HCT116 (cell line): Measurements from ENCODE around the gene ZNF48. TPM values are rescaled to one million over a fixed set of nuclear protein-coding genes. Genes with fewer than 3 reads are reported as not detected.
A peak's percentile ranks its signal among the peaks of the same experiment; 100 is the strongest.

Experiments used
- ATAC-seq: fragments of 200-7000 bp; cut with Tn5 transposase; 2 replicates; pipeline ENCODE4 v1.9.1; 2020; ENCODE audit warnings: mild to moderate bottlenecking, moderate library complexity
- BruUV-seq: library from RNA; stranded (reverse); fragments of 400-500 nt; replicated peaks from 2 replicates; lab custom pipeline; 2021; lab: Mats Ljungman, UMichigan
- CTCF ChIA-PET: fragments of 300-600 bp; sonication (Branson Sonifier 250); formaldehyde crosslinking; loops from one replicate; lab custom pipeline; 2021; ENCODE audit warnings: antibody characterized with exemption; lab: Charles Lee
- POLR2A ChIA-PET: fragments of 300-600, 350-600 bp; sonication (Branson Sonifier 250); formaldehyde crosslinking; loops from one replicate; lab custom pipeline; 2021; ENCODE audit warnings: antibody characterized with exemption; lab: Charles Lee
- RAD21 ChIA-PET, 2 experiments: fragments of 300-600 bp; sonication (Branson Sonifier 250); formaldehyde crosslinking; loops; one replicate each; lab custom pipeline; 2023; ENCODE audit warnings: low total read pairs in 2 of 2; ENCODE audit not compliant: uncharacterized antibody in 2 of 2, unreplicated experiment in 2 of 2, low non-redundant PET in 1 of 2; lab: Charles Lee
- DNase-seq: peaks from one replicate; pipeline ENCODE4 v3.0.0-alpha.2; 2010; ENCODE audit warnings: low read depth, low spot score
- H2AFZ ChIP-seq: fragments of 200-600 bp; shearing (Covaris generic), sonication (generic); 2 replicates; pipeline ENCODE4 v1.6.1; 2017; ENCODE audit warnings: low read depth, mixed run types, mixed read lengths, antibody characterized with exemption, low read length; ENCODE audit not compliant: poor library complexity, severe bottlenecking
- H3K27ac ChIP-seq: 2 replicates; pipeline ENCODE4 v1.5.1; 2012; ENCODE audit warnings: low read depth, low read length
- H3K27me3 ChIP-seq: fragments of 200-600 bp; sonication (generic); 2 replicates; pipeline ENCODE4 v1.6.1; 2016; ENCODE audit warnings: mixed run types, low read length, mixed read lengths; ENCODE audit not compliant: insufficient read depth
- H3K36me3 ChIP-seq, 2 experiments: fragments of 200-500 bp in 1 of 2; fragments of 200-600 bp in 1 of 2; sonication (Bioruptor generic) in 1 of 2; sonication (generic) in 1 of 2; 2 replicates each; pipeline versions ENCODE4 v1.5.1 to v1.6.1; 2014 to 2016; ENCODE audit warnings: low read length in 2 of 2, inconsistent platforms in 1 of 2, mixed read lengths in 1 of 2, mixed run types in 1 of 2; ENCODE audit not compliant: insufficient read depth in 2 of 2, control insufficient read depth in 1 of 2
- H3K4me1 ChIP-seq, 2 experiments: fragments of 200-600 bp in 1 of 2; sonication (generic) in 1 of 2; 2 replicates each; pipeline versions ENCODE4 v1.5.1 to v1.6.1; 2012 to 2017; ENCODE audit warnings: low read length in 2 of 2, inconsistent platforms in 1 of 2, mild to moderate bottlenecking in 1 of 2, mixed read lengths in 1 of 2, mixed run types in 1 of 2, moderate library complexity in 1 of 2; ENCODE audit not compliant: insufficient read depth in 2 of 2, control insufficient read depth in 1 of 2
- H3K4me2 ChIP-seq: fragments of 200-600 bp; sonication (generic); 2 replicates; pipeline ENCODE4 v1.6.1; 2017; ENCODE audit warnings: mixed run types, low read length, mixed read lengths
- H3K4me3 ChIP-seq, 2 experiments: fragments of 200-600 bp in 1 of 2; sonication (generic) in 1 of 2; replicated peaks in 1 of 2; 2 replicates each; pipeline ENCODE4 v1.5.1; 2011 to 2016; ENCODE audit warnings: low read length in 2 of 2, control low read depth in 1 of 2, low read depth in 1 of 2, mild to moderate bottlenecking in 1 of 2, mixed read lengths in 1 of 2, mixed run types in 1 of 2
- H3K79me2 ChIP-seq: fragments of 200-600 bp; sonication (generic); 2 replicates; pipeline ENCODE4 v1.6.1; 2017; ENCODE audit warnings: mild to moderate bottlenecking, mixed run types, low read length, moderate library complexity, mixed read lengths; ENCODE audit not compliant: insufficient read depth
- H3K9ac ChIP-seq: fragments of 200-600 bp; sonication (generic); 2 replicates; pipeline ENCODE4 v1.6.1; 2016; ENCODE audit warnings: low read length, mixed read lengths
- H3K9me2 ChIP-seq: fragments of 200-600 bp; sonication (generic), shearing (Covaris generic); 2 replicates; pipeline ENCODE4 v1.6.1; 2017; ENCODE audit warnings: mixed run types, mild to moderate bottlenecking, moderate library complexity; ENCODE audit not compliant: insufficient read depth
- H3K9me3 ChIP-seq, 2 experiments: fragments of 200-500 bp in 1 of 2; fragments of 200-600 bp in 1 of 2; sonication (Bioruptor generic) in 1 of 2; sonication (generic) in 1 of 2; 2 replicates each; pipeline ENCODE4 v1.6.1; 2014 to 2017; ENCODE audit warnings: low read length in 2 of 2, mixed read lengths in 2 of 2, inconsistent platforms in 1 of 2, low read depth in 1 of 2, mild to moderate bottlenecking in 1 of 2, mixed run types in 1 of 2, moderate library complexity in 1 of 2; ENCODE audit not compliant: control insufficient read depth in 1 of 2, insufficient read depth in 1 of 2
- H4K20me1 ChIP-seq: fragments of 200-600 bp; sonication (generic), shearing (Covaris generic); 2 replicates; pipeline ENCODE4 v1.6.1; 2017; ENCODE audit warnings: mixed run types, mild to moderate bottlenecking, moderate library complexity; ENCODE audit not compliant: insufficient read depth
- CTCF ChIP-seq, 3 experiments: fragments of 200-600 bp in 1 of 3; sonication (generic) in 1 of 3; IDR thresholded peaks in 2 of 3; conservative IDR thresholded peaks in 1 of 3; 2 replicates each; pipeline ENCODE4 v1.5.1; 2012 to 2017; ENCODE audit warnings: low read depth in 2 of 3, low read length in 2 of 3, antibody characterized with exemption in 1 of 3, borderline replicate concordance in 1 of 3, control low read depth in 1 of 3, mild to moderate bottlenecking in 1 of 3, mixed read lengths in 1 of 3, mixed run types in 1 of 3, moderate library complexity in 1 of 3; ENCODE audit not compliant: insufficient read depth in 1 of 3
- EGR1 ChIP-seq: IDR thresholded peaks from 2 replicates; pipeline ENCODE4 v1.6.1; 2012; ENCODE audit warnings: low read depth
- JUND ChIP-seq: IDR thresholded peaks from 2 replicates; pipeline ENCODE4 v1.6.1; 2012
- POLR2AphosphoS5 ChIP-seq: IDR thresholded peaks from 2 replicates; pipeline ENCODE4 v1.6.1; 2011; ENCODE audit warnings: mild to moderate bottlenecking, low read depth, low read length, moderate library complexity
- REST ChIP-seq: IDR thresholded peaks from 2 replicates; pipeline ENCODE4 v1.6.1; 2012; ENCODE audit warnings: low read depth
- intact Hi-C: fragments of 100-400 bp; cut with micrococcal nuclease; formaldehyde crosslinking; loops from 2 replicates; pipeline ENCODE4 v1.10.0; 2022
- total RNA-seq: library from RNA; stranded (reverse); gene quantifications from one replicate; pipeline ENCODE4 v1.2.1, GENCODE V29; 2021; ENCODE audit not compliant: unreplicated experiment

ZNF48 gene
- total RNA-seq, 1 experiment from 2014 or later = 17.9 TPM

- Histone ChIP-seq H3K4me1 (peaks cover 18 to 30% of the 10 kb centered on the region in 2 experiments), H4K20me1 (no peaks in the 10 kb centered on the region), H3K4me2 (peak within 1 kb of the TSS; percentile 92), H2AFZ (no peak within 1 kb of the TSS), H3K27ac (peak within 1 kb of the TSS; percentile 84), H3K9me2 (no peaks in the 10 kb centered on the region), H3K9ac (peak within 1 kb of the TSS; percentile 82), H3K27me3 (no peaks in the 10 kb centered on the region), H3K79me2 (peaks cover 42% of the 10 kb centered on the region), H3K36me3 (peaks cover 6 to 8% of the 10 kb centered on the region in 2 experiments; a peak in 3 of 4 replicates), H3K9me3 (no peaks in the 10 kb centered on the region), H3K4me3 (peak within 1 kb of the TSS; percentile 79 to 87)
- TF ChIP-seq POLR2AphosphoS5 (peak; percentile 64), JUND (no peak), EGR1 (no peak), REST (no peak), CTCF (IDR thresholded peaks at IDR 0.05 in 2 of 3, conservative IDR thresholded peaks at IDR 0.05 in 1 of 3; ENCODE audit: borderline replicate concordance in 1 of 3, insufficient read depth in 1 of 3, low read depth in 2 of 3, low read length in 2 of 3) (peak in 1 of 3 experiments; percentile 30; a peak in 1 of 6 replicates)
- RAD21 ChIA-PET = interaction anchor here in 1 of 2 experiments (1.1 kb wide), 1 partner anchor 39 kb away, joined by 3 read pairs; no protein-coding TSS in a partner anchor
- CTCF ChIA-PET = interaction anchor here (0.9 to 2.2 kb wide), 11 partner anchors 14 to 327 kb away, joined by 3 to 17 read pairs (median 4); partner anchors contain the start of genes CD2BP2, DCTPP1 and ZNF48
- DNase-seq (peak; percentile 100), ATAC-seq (peak; percentile 88)
- intact Hi-C loops = loop anchor here (2.0 kb wide), 1 partner anchor 38 kb away; no protein-coding TSS in a partner anchor
- BruUV-seq = no TSS peak
- POLR2A ChIA-PET = interaction anchor here (0.6 to 1.9 kb wide), 9 partner anchors 15 to 296 kb away, joined by 3 to 15 read pairs (median 5); partner anchors contain the start of genes CD2BP2, ZNF48 and ZNF771
Observed at GRCh38 chr16:30370456-30371247, 24.6 kb upstream of the ZNF48 start, which contains the start of gene TBC1D10B. Gene TBC1D10B (minus strand): TSS chr16:30370494. CDS start chr16:30370183, 311 bp downstream.
